Measurements from ENCODE around the gene GALNT2.

DNA sequence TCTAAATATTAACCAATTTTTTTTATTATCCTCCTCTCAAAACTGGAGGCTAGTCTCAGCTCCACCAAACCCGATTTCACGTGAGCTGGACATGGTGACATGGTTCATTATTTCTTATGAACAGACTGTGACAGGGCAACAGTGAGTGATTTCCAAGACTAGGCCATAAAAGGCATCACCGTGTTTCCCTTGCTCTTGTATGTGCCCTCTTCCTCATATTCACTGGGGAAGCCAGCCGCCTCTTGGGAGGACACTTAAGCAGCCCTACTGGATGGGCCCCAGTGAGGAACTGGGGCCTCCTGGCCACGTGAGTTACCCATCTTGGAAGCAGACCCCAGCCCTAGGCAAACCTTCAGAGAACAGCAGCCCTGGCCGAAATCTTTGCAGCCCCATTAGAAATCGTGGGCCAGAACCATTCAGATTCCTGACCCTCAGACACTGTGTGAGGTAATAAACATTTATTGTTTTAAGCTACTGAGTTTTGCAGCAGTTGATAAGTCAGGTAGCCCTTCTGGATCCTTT, 105.0 kb downstream of the GALNT2 start:
- no peak for TF ChIP-seq EZH2 (IDR thresholded peaks at IDR 0.05)
- TF ChIP-seq POLR2AphosphoS5 (IDR thresholded peaks at IDR 0.05; ENCODE audit: borderline replicate concordance, low read depth, low read length): no peak
